Osteocyte (in vitro differentiated cells): ENCODE measurements around the gene NDUFB8. TPM values are rescaled to one million over a fixed set of nuclear protein-coding genes. Genes with fewer than 3 reads are reported as not detected.

ENCODE experiments used
- DNase-seq: peaks from one replicate; pipeline ENCODE4 v3.0.0; 2021; ENCODE audit warnings: mixed read lengths; ENCODE audit not compliant: unreplicated experiment; ENCODE audit errors: extremely low spot score
- H3K27ac Mint-ChIP-seq: one replicate; pipeline ENCODE4 v1.8.0; 2021; ENCODE audit warnings: mild to moderate bottlenecking, mixed read lengths; ENCODE audit not compliant: unreplicated experiment
- H3K27me3 Mint-ChIP-seq: one replicate; pipeline ENCODE4 v1.8.0; 2021; ENCODE audit warnings: mixed read lengths; ENCODE audit not compliant: unreplicated experiment
- H3K36me3 Mint-ChIP-seq: one replicate; pipeline ENCODE4 v1.8.0; 2021; ENCODE audit warnings: mixed read lengths; ENCODE audit not compliant: unreplicated experiment
- H3K4me1 Mint-ChIP-seq: one replicate; pipeline ENCODE4 v1.8.0; 2021; ENCODE audit warnings: mixed read lengths; ENCODE audit not compliant: unreplicated experiment
- H3K4me3 Mint-ChIP-seq: one replicate; pipeline ENCODE4 v1.8.0; 2021; ENCODE audit warnings: mild to moderate bottlenecking, moderate library complexity, mixed read lengths; ENCODE audit not compliant: unreplicated experiment
- H3K9me3 Mint-ChIP-seq: one replicate; pipeline ENCODE4 v1.8.0; 2021; ENCODE audit warnings: mixed read lengths; ENCODE audit not compliant: unreplicated experiment
- total RNA-seq: library from RNA; stranded (reverse); gene quantifications from 2 replicates; pipeline ENCODE4 v1.2.1, GENCODE V29; 2021
- TF ChIP-seq, protein P1 (sequence below): fragments of 200-600 bp; sonication (generic); IDR thresholded peaks from 2 replicates; pipeline ENCODE4 v1.5.0; 2021; ENCODE audit warnings: antibody characterized with exemption, mild to moderate bottlenecking, moderate library complexity

Gene NDUFB8
- total RNA-seq, 1 donor from 2014 or later: 169 TPM

- DNase-seq: peak; percentile 89
- Mint-ChIP-seq H3K27me3 (peaks cover 32% of the 10 kb centered on the region), H3K9me3 (no peaks in the 10 kb centered on the region), H3K36me3 (peaks cover 23% of the 10 kb centered on the region), H3K27ac (no peak overlapping the region), H3K4me1 (peaks cover 20% of the 10 kb centered on the region), H3K4me3 (peak overlapping the region; percentile 69)
- TF ChIP-seq, protein P1, sequence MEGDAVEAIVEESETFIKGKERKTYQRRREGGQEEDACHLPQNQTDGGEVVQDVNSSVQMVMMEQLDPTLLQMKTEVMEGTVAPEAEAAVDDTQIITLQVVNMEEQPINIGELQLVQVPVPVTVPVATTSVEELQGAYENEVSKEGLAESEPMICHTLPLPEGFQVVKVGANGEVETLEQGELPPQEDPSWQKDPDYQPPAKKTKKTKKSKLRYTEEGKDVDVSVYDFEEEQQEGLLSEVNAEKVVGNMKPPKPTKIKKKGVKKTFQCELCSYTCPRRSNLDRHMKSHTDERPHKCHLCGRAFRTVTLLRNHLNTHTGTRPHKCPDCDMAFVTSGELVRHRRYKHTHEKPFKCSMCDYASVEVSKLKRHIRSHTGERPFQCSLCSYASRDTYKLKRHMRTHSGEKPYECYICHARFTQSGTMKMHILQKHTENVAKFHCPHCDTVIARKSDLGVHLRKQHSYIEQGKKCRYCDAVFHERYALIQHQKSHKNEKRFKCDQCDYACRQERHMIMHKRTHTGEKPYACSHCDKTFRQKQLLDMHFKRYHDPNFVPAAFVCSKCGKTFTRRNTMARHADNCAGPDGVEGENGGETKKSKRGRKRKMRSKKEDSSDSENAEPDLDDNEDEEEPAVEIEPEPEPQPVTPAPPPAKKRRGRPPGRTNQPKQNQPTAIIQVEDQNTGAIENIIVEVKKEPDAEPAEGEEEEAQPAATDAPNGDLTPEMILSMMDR: peak; percentile 97
These were observed 47.4 kb downstream of the NDUFB8 start for GRCh38 chr10:100482181-100482833.

DNA sequence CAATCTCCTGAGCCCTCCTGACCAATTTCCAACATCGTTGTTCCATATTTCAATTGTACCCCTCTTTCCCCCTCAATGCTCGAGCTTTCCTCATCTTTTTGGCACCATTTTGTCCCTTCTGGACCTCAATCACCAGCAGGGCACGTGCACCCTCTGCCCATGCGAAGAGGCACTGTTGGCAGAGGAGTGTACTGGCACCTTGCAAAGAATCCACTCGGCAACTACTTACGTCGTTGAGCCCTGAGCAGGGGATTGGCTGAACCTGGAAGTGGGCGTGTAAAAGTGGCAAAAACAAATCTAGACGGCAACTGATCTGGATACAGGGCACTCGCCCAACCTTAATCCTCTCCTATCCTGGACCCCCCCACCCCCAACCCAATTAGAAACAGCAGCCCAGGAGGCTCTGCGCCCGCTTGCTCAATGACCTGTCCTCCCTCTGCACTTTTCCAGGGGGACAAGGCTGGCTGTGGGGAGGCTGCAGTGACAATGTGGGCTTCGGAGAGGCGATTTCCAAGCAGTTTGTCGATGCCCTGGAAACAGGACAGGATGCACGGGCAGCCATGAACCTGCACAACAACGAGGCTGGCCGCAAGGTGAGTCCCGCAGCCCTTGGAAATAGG is 48.1 kb downstream of the NDUFB8 start:
- peaks cover 20% of the 10 kb centered on the region for H3K4me1 Mint-ChIP-seq
- peaks cover 32% of the 10 kb centered on the region for H3K27me3 Mint-ChIP-seq
- no peak overlapping the region for H3K27ac Mint-ChIP-seq

GRCh38 chr10:100480002-100480401 is 49.7 kb downstream of the NDUFB8 start:
- Mint-ChIP-seq H3K9me3 (no peaks in the 10 kb centered on the region), H3K4me1 (peaks cover 19% of the 10 kb centered on the region), H3K27ac (no peak overlapping the region), H3K4me3 (no peak overlapping the region), H3K27me3 (peaks cover 32% of the 10 kb centered on the region), H3K36me3 (peaks cover 8% of the 10 kb centered on the region)
- no peak for DNase-seq
- TF ChIP-seq, protein P1: no peak

More for the DNA sequence above, 48.1 kb downstream of the NDUFB8 start:
- Mint-ChIP-seq H3K4me3 (peak overlapping the region; percentile 69), H3K9me3 (no peaks in the 10 kb centered on the region), H3K36me3 (peaks cover 21% of the 10 kb centered on the region)
- peak; percentile 94 for DNase-seq
- TF ChIP-seq, protein P1: no peak

- DNase-seq: no peak
- TF ChIP-seq, protein P1: no peak
- H3K36me3 Mint-ChIP-seq: peaks cover 2% of the 10 kb centered on the region
- peaks cover 19% of the 10 kb centered on the region for H3K4me1 Mint-ChIP-seq
- H3K9me3 Mint-ChIP-seq: no peaks in the 10 kb centered on the region
- H3K27ac Mint-ChIP-seq: no peak overlapping the region
- peaks cover 34% of the 10 kb centered on the region for H3K27me3 Mint-ChIP-seq
- no peak overlapping the region for H3K4me3 Mint-ChIP-seq
These were observed 50.6 kb downstream of the NDUFB8 start for GRCh38 chr10:100479037-100479436.

DNA sequence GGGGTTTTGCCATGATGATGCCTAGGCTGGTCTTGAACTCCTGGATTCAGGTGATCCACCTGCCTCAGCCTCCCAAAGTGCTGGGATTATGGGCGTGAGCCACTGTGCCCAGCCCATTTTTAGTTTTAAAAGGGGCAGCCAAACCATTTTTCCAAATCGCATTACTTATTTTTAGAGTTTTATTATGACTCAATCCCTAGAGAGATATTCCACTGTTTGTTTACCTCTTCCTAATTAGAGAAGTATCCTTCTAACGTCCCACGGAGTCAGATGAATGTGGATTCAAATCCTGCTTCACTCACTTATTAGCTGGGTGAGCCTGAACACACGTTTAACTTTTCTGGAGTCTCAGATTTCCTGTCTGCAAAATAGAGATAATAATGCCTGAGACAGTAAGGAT is 51.7 kb downstream of the NDUFB8 start:
- H3K9me3 Mint-ChIP-seq: no peaks in the 10 kb centered on the region
- H3K36me3 Mint-ChIP-seq: peaks cover 2% of the 10 kb centered on the region
- peaks cover 12% of the 10 kb centered on the region for H3K4me1 Mint-ChIP-seq
- TF ChIP-seq, protein P1: no peak
- no peak overlapping the region for H3K4me3 Mint-ChIP-seq
- peaks cover 43% of the 10 kb centered on the region for H3K27me3 Mint-ChIP-seq
- no peak for DNase-seq
- no peak overlapping the region for H3K27ac Mint-ChIP-seq
